ENCODE measurements around the gene TM9SF3.

DNA sequence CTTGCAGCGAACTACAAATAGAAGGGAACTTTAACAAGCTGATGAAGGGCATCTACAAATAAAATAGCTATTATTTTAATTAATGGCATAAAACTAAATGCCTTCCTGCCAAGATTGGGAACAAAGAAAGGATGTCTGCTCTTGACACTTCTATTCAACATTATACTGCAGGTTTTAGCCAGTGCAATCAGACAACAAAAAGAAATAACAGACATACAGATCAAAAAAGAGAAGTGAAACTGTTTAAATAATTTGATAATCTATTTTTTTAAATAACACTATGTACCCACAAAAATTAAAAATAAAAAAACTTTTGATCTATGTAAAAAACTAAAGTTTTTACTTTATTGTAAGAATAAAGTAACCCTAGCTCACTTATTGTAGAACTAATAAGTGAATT is 50.7 kb downstream of the TM9SF3 start:
- TF ChIP-seq, protein P1, sequence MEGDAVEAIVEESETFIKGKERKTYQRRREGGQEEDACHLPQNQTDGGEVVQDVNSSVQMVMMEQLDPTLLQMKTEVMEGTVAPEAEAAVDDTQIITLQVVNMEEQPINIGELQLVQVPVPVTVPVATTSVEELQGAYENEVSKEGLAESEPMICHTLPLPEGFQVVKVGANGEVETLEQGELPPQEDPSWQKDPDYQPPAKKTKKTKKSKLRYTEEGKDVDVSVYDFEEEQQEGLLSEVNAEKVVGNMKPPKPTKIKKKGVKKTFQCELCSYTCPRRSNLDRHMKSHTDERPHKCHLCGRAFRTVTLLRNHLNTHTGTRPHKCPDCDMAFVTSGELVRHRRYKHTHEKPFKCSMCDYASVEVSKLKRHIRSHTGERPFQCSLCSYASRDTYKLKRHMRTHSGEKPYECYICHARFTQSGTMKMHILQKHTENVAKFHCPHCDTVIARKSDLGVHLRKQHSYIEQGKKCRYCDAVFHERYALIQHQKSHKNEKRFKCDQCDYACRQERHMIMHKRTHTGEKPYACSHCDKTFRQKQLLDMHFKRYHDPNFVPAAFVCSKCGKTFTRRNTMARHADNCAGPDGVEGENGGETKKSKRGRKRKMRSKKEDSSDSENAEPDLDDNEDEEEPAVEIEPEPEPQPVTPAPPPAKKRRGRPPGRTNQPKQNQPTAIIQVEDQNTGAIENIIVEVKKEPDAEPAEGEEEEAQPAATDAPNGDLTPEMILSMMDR (conservative IDR thresholded peaks at IDR 0.05 in 1 of 2, IDR thresholded peaks at IDR 0.05 in 1 of 2; ENCODE audit: extremely low read depth in 1 of 2, insufficient read depth in 1 of 2, low read depth in 1 of 2, low read length in 2 of 2): no peak
- no peak for TF ChIP-seq EZH2 (IDR thresholded peaks at IDR 0.05; ENCODE audit: borderline replicate concordance, low read length)

Measured in mammary epithelial cell (primary cell).